ENCODE results near the gene C19orf38.

DNA sequence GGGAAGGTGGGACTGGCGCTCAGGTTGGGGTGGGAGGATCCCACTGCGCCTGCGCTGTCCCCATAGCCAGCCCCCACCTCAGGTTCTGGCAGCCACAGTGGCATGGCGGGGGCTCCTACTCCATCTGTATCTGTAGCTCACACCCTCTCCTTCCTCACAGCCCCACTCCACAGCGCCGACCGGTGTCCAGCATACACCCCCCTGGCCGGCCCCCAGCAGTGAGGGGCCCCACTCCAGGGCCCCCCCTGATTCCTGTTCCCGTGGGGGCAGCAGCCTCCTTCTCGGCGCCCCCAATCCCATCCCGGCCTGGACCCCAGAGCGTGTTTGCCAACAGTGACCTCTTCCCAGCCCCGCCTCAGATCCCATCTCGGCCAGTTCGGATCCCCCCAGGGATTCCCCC is 18.2 kb upstream of the C19orf38 start:
- TF ChIP-seq, protein P1, sequence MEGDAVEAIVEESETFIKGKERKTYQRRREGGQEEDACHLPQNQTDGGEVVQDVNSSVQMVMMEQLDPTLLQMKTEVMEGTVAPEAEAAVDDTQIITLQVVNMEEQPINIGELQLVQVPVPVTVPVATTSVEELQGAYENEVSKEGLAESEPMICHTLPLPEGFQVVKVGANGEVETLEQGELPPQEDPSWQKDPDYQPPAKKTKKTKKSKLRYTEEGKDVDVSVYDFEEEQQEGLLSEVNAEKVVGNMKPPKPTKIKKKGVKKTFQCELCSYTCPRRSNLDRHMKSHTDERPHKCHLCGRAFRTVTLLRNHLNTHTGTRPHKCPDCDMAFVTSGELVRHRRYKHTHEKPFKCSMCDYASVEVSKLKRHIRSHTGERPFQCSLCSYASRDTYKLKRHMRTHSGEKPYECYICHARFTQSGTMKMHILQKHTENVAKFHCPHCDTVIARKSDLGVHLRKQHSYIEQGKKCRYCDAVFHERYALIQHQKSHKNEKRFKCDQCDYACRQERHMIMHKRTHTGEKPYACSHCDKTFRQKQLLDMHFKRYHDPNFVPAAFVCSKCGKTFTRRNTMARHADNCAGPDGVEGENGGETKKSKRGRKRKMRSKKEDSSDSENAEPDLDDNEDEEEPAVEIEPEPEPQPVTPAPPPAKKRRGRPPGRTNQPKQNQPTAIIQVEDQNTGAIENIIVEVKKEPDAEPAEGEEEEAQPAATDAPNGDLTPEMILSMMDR (IDR thresholded peaks at IDR 0.05) = no peak
- no peak for TF ChIP-seq POLR2A (IDR thresholded peaks at IDR 0.05)

Measured in Peyer's patch (tissue), 4 donors.